ENCODE results near the gene RAB15. TPM values are rescaled to one million over a fixed set of nuclear protein-coding genes. Genes with fewer than 3 reads are reported as not detected.

Gene RAB15
- total RNA-seq, 1 donor: 4.0 TPM

GRCh38 chr14:64912261-64912660 is 59.9 kb downstream of the RAB15 start:
- TF ChIP-seq CTCF (IDR thresholded peaks at IDR 0.05; ENCODE audit: extremely low read depth, low read depth, low read length): no peak
- Histone ChIP-seq H4K20me1 (ENCODE audit: insufficient read depth, low read length) (peaks cover 4% of the 10 kb centered on the region), H3K9me3 (ENCODE audit: low read depth, low read length) (no peaks in the 10 kb centered on the region), H3K27me3 (ENCODE audit: insufficient read depth, low read length) (peaks cover 12% of the 10 kb centered on the region), H3K27ac (ENCODE audit: low read depth, low read length) (no peak overlapping the region), H2AFZ (ENCODE audit: low read length) (no peak overlapping the region), H3K79me2 (ENCODE audit: insufficient read depth, low read length) (peaks cover 28% of the 10 kb centered on the region), H3K36me3 (ENCODE audit: insufficient read depth, low read length) (no peaks in the 10 kb centered on the region), H3K4me2 (ENCODE audit: insufficient read depth, low read length) (no peak overlapping the region), H3K4me1 (ENCODE audit: insufficient read depth, low read length) (peaks cover 14% of the 10 kb centered on the region), H3K4me3 (ENCODE audit: insufficient read depth, low read length) (no peak overlapping the region)
- DNase-seq (ENCODE audit: insufficient read length, low spot score, missing footprints): no peak

- H3K4me3 ChIP-seq (ENCODE audit: insufficient read depth, low read length): no peak overlapping the region
- no peak overlapping the region for H2AFZ ChIP-seq (ENCODE audit: low read length)
- H3K36me3 ChIP-seq (ENCODE audit: insufficient read depth, low read length): no peaks in the 10 kb centered on the region
- H3K9me3 ChIP-seq (ENCODE audit: low read depth, low read length): no peaks in the 10 kb centered on the region
- no peak overlapping the region for H3K4me2 ChIP-seq (ENCODE audit: insufficient read depth, low read length)
- H3K27ac ChIP-seq (ENCODE audit: low read depth, low read length): no peak overlapping the region
- DNase-seq (ENCODE audit: insufficient read length, low spot score, missing footprints): no peak
- H4K20me1 ChIP-seq (ENCODE audit: insufficient read depth, low read length): peaks cover 4% of the 10 kb centered on the region
- H3K4me1 ChIP-seq (ENCODE audit: insufficient read depth, low read length): peaks cover 14% of the 10 kb centered on the region
- peak; percentile 69 for TF ChIP-seq CTCF (IDR thresholded peaks at IDR 0.05; ENCODE audit: extremely low read depth, low read depth, low read length)
- peaks cover 17% of the 10 kb centered on the region for H3K79me2 ChIP-seq (ENCODE audit: insufficient read depth, low read length)
- H3K27me3 ChIP-seq (ENCODE audit: insufficient read depth, low read length): peaks cover 22% of the 10 kb centered on the region
Measured at GRCh38 chr14:64910847-64911495, 61.2 kb downstream of the RAB15 start.

GRCh38 chr14:64906022-64906421 is 66.1 kb downstream of the RAB15 start:
- no peaks in the 10 kb centered on the region for H3K79me2 ChIP-seq (ENCODE audit: insufficient read depth, low read length)
- H3K27ac ChIP-seq (ENCODE audit: low read depth, low read length): no peak overlapping the region
- no peak overlapping the region for H2AFZ ChIP-seq (ENCODE audit: low read length)
- H3K27me3 ChIP-seq (ENCODE audit: insufficient read depth, low read length): peaks cover 44% of the 10 kb centered on the region
- no peak overlapping the region for H3K4me3 ChIP-seq (ENCODE audit: insufficient read depth, low read length)
- no peaks in the 10 kb centered on the region for H4K20me1 ChIP-seq (ENCODE audit: insufficient read depth, low read length)
- no peak for TF ChIP-seq CTCF (IDR thresholded peaks at IDR 0.05; ENCODE audit: extremely low read depth, low read depth, low read length)
- no peaks in the 10 kb centered on the region for H3K4me1 ChIP-seq (ENCODE audit: insufficient read depth, low read length)
- no peaks in the 10 kb centered on the region for H3K9me3 ChIP-seq (ENCODE audit: low read depth, low read length)
- H3K4me2 ChIP-seq (ENCODE audit: insufficient read depth, low read length): no peak overlapping the region
- H3K36me3 ChIP-seq (ENCODE audit: insufficient read depth, low read length): no peaks in the 10 kb centered on the region
- DNase-seq (ENCODE audit: insufficient read length, low spot score, missing footprints): no peak

- no peak overlapping the region for H3K4me3 ChIP-seq (ENCODE audit: insufficient read depth, low read length)
- no peak for DNase-seq (ENCODE audit: insufficient read length, low spot score, missing footprints)
Measured at GRCh38 chr14:64899958-64900357, 72.2 kb downstream of the RAB15 start.

More at GRCh38 chr14:64899958-64900357, 72.2 kb downstream of the RAB15 start:
- H3K4me2 ChIP-seq (ENCODE audit: insufficient read depth, low read length): no peak overlapping the region
- no peaks in the 10 kb centered on the region for H3K36me3 ChIP-seq (ENCODE audit: insufficient read depth, low read length)
- H3K27me3 ChIP-seq (ENCODE audit: insufficient read depth, low read length): peaks cover 42% of the 10 kb centered on the region
- H4K20me1 ChIP-seq (ENCODE audit: insufficient read depth, low read length): no peaks in the 10 kb centered on the region
- no peak overlapping the region for H3K27ac ChIP-seq (ENCODE audit: low read depth, low read length)
- no peaks in the 10 kb centered on the region for H3K9me3 ChIP-seq (ENCODE audit: low read depth, low read length)
- no peaks in the 10 kb centered on the region for H3K79me2 ChIP-seq (ENCODE audit: insufficient read depth, low read length)
- no peak overlapping the region for H2AFZ ChIP-seq (ENCODE audit: low read length)
- H3K4me1 ChIP-seq (ENCODE audit: insufficient read depth, low read length): no peaks in the 10 kb centered on the region
- TF ChIP-seq CTCF (IDR thresholded peaks at IDR 0.05; ENCODE audit: extremely low read depth, low read depth, low read length): no peak

Small RNAs within 50 kb of the gene (small RNA-seq; reads per million reads assigned to genes)
- gene RPPH1-2P: not detected

Other genes with a start within 250 kb of the RAB15 start
- under 0.01 TPM in 1 of 2 replicates, not detected in the other for gene SPTB, start 92.4 kb downstream of the RAB15 start, total RNA-seq
- gene CHURC1, start 57.9 kb downstream of the RAB15 start, total RNA-seq: 79.6 and 100 TPM in 2 replicates
- gene GPX2, start 29.6 kb downstream of the RAB15 start, total RNA-seq: not detected in 2 replicates
- 12.7 and 18.9 TPM in 2 replicates for gene FNTB, start 14.6 kb upstream of the RAB15 start, total RNA-seq
- 66.6 and 72.8 TPM in 2 replicates for gene MAX, start 130.2 kb upstream of the RAB15 start, total RNA-seq